GM12875 (cell line): ENCODE results near the gene DPF1.

ENCODE experiments used
- H3K4me3 ChIP-seq: one replicate; pipeline ENCODE4 v1.5.1; 2011; ENCODE audit warnings: low read depth, low read length, control low read depth
- TF ChIP-seq, protein P1 (sequence below): IDR thresholded peaks from 2 replicates; pipeline ENCODE4 v1.5.1; 2011; ENCODE audit warnings: low read depth, mild to moderate bottlenecking, control low read depth, inconsistent platforms, low read length, moderate library complexity, borderline replicate concordance; ENCODE audit not compliant: insufficient read depth

Gene DPF1

DNA sequence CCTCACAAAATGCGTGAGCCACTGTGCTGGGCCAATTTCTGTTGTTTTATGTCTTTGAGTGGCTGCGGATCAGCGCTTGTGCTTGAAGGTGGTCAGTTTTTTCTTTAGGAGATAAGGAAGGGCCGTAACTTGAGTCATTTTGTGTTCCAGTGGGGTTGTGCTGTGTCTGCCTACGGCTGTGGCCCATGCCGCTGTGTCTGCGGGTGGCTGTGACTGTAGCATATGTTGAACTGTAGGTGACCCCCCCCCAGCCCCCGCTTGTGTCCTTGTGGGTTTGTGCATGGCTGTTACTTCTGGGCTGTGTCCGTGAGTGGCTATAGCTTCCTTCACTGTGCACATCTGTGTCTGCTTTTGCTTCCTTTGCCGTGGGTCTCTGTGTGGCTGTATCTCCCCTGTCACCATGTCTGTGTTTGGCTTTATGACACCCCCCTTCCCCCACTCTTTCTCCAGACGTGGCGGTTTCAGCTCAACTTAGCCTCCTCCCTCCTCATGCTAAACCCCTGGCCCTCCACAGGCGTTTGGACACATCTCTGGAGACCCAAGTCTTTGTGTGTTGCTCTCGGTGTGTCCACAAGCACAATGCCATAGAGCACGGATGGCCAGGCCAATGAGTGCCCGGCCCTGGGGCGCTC lies 31.5 kb upstream of the DPF1 start:
- H3K4me3 ChIP-seq = no peak overlapping the region

DNA sequence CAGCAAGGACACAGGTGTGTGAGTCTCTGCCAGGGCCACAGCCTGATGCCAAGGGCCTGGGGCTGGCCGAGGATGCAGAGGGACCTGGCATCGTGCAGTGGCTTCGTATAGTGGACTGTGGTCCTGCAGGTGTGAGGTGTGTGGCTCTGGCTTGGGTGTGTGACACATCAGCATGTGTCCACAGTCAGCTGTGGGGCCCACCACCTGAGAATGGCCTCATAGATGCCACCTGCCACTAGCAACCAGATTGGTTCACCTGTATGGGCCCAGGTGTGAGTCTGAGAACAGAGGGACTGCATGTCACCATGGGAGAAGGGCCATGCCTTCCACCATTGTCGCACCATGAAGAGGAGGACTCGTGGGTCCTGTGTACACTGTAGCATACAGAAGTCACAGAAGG lies 29.8 kb upstream of the DPF1 start:
- TF ChIP-seq, protein P1, sequence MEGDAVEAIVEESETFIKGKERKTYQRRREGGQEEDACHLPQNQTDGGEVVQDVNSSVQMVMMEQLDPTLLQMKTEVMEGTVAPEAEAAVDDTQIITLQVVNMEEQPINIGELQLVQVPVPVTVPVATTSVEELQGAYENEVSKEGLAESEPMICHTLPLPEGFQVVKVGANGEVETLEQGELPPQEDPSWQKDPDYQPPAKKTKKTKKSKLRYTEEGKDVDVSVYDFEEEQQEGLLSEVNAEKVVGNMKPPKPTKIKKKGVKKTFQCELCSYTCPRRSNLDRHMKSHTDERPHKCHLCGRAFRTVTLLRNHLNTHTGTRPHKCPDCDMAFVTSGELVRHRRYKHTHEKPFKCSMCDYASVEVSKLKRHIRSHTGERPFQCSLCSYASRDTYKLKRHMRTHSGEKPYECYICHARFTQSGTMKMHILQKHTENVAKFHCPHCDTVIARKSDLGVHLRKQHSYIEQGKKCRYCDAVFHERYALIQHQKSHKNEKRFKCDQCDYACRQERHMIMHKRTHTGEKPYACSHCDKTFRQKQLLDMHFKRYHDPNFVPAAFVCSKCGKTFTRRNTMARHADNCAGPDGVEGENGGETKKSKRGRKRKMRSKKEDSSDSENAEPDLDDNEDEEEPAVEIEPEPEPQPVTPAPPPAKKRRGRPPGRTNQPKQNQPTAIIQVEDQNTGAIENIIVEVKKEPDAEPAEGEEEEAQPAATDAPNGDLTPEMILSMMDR = no peak
- no peak overlapping the region for H3K4me3 ChIP-seq

More for the DNA sequence above, 31.5 kb upstream of the DPF1 start:
- TF ChIP-seq, protein P1 = no peak

DNA sequence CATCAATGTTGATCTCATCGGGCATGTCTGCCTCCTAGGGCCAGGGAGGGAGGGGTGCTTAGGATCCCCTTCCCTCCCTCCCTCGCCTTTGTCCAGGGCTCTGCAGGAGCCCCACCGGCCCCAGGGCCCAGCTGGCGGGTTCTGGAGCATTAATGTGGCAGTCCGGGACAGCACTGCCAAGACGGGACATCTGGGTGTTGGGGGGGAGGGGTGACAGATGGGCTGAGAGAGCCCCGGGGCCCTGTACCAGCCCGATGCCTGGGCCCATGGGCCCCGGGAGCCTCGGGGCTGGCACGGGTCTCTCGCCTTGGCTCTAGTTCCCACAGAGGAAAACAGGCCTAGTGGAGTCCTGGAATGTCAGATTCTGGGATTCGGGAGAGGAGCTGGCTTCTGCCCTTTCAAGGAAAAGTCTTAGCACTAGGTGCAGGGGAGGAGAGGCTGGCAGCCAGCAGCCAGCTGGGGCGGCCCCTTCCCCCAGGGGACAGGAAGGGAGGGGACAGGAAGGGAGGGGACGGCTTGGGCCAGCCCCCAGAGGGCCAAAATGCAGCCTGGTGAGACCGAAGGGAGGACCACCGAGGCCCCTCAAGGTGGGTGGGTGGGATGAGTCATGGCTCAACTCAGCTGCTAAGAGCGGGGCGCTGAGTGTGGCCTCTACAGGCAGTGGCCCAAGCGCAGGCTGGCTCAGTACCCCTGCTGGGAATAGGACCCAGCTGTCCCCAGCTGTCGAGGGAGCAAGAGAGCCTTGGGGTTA lies 29.1 kb upstream of the DPF1 start:
- TF ChIP-seq, protein P1 = no peak
- no peak overlapping the region for H3K4me3 ChIP-seq

DNA sequence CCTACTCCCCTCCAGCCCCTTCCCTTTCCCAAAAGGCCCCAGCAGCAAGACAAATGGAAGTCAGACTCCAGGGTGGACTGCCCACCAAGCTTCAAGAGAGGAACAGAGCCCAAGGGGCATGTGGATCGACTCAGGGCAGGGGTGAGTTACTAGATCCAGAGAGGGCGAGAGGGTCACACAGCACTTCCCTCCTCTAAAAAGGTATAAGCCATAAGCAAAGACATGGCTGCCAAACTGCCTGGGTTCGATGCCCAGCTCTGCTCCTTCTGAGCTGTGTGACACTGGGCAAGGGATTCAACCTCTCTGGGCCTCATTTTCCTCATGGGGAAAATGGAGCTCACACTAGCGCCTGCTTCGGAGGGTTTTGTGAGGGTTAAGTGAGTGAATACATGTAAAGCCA lies 28.4 kb upstream of the DPF1 start:
- no peak overlapping the region for H3K4me3 ChIP-seq
- TF ChIP-seq, protein P1 = no peak

DNA sequence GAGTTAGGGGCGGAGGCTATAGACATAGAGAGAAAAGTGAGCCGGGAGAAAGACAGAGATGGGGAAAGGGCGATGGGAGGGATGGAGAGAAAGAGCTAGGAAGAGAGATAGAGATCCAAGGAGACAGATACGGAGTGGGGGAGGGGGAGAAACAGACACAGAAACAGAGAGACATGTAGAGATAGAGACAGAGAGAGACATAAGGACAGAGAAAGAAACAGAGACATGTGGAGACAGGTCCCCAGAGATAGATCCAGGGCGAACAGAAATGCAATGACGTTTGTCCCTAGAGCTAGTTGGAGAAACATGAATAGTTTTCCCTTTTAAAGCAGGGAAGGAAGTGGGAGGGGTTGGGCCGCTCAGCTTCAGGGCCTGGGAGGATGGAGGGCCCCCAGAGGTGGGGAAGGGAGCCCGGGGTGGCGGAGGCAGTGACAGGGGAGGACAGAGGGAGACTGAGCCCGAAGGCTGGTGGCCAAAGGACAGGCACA lies 27.6 kb upstream of the DPF1 start:
- no peak overlapping the region for H3K4me3 ChIP-seq
- TF ChIP-seq, protein P1 = no peak

DNA sequence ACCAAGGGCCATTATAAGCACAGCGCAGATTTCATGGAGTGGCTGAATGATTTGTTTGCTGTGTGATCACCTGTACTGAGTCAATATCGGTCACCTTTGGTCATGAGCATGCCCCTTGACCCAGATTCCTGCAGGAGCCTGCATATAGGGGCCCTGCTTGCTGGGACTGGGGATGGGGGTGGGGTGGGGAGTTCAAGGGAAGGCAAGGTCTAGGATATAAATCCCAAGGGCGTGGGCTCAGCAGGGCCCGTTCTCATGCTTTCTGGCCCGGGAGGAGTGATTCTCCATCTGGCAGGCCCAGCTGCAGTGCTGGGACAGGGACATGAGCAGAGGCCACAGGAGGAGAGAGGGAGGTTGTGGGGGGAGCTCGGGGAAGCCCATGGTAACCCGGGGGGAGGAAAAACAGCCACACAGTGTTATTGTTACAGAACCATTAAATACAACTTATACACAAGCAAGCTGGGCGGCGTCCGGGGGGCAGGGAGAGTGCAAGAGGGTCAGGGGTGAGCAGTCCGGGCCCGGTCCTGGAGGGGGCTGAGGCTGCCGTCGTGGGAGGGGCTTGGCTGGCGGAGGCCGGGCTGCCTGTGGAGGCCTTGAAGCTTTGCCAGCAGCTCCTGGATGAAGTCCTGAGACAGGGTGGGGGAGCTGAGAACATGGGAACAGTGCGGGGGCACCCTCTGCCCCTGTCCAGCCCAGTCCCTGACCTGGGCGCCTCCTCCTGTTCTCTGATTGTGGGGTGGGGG lies 27.0 kb upstream of the DPF1 start:
- H3K4me3 ChIP-seq = no peak overlapping the region
- TF ChIP-seq, protein P1 = no peak

DNA sequence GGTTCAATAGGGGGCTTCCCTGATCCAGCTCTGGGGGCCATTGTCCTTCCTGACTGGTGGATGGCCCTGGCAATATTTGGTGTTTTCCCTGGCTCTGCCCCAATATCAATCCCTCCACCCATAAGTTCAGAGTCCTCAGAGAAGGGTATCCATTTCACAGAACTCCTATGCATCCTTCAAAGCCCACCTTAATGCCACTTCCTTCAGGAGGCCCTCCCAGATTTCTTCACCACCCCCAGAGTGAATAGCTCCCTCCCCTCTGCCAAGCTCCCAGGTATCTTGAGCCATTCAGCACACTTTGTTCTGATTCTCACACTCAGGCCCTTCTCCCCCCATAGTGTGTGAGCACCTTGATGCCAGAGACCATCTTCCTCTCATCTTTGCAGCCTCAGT lies 26.4 kb upstream of the DPF1 start:
- TF ChIP-seq, protein P1 = no peak
- H3K4me3 ChIP-seq = no peak overlapping the region
